GM18502 (cell line): ENCODE measurements around the gene PUS7.
"Not testable (repeated sequence)": the region's sequence is repeated elsewhere in the genome, so short reads cannot be mapped to it uniquely, and the experiment has no call there.

Experiments used
- ATAC-seq: cut with Tn5 transposase; IDR thresholded peaks from one replicate; pipeline ENCODE4 v1.9.1; 2021; ENCODE audit warnings: mild to moderate bottlenecking; ENCODE audit not compliant: unreplicated experiment, poor library complexity

PUS7 gene

GRCh38 chr7:105497016-105497415, 25.1 kb downstream of the PUS7 start:
- no peak for ATAC-seq

- ATAC-seq = no peak
These were observed 25.6 kb downstream of the PUS7 start for GRCh38 chr7:105496521-105496920.

GRCh38 chr7:105493923-105494315, 28.2 kb downstream of the PUS7 start:
- ATAC-seq = no peak

- ATAC-seq = no peak
These were observed 28.7 kb downstream of the PUS7 start for GRCh38 chr7:105493196-105493922.

- no peak for ATAC-seq
These were observed 32.7 kb downstream of the PUS7 start for GRCh38 chr7:105489409-105489808.

GRCh38 chr7:105487579-105488571, 34.2 kb downstream of the PUS7 start:
- no peak for ATAC-seq

GRCh38 chr7:105480931-105481330, 41.1 kb downstream of the PUS7 start:
- no peak for ATAC-seq

- ATAC-seq = no peak
These were observed 43.5 kb downstream of the PUS7 start for GRCh38 chr7:105478606-105479005.

- no peak for ATAC-seq
These were observed 44.2 kb downstream of the PUS7 start for GRCh38 chr7:105477908-105478307.

- ATAC-seq = no peak
These were observed 48.0 kb downstream of the PUS7 start for GRCh38 chr7:105474045-105474444.

- ATAC-seq = no peak
These were observed 48.9 kb downstream of the PUS7 start for GRCh38 chr7:105473163-105473562.

GRCh38 chr7:105470846-105471245, 51.2 kb downstream of the PUS7 start:
- ATAC-seq = no peak

- no peak for ATAC-seq
These were observed 52.0 kb downstream of the PUS7 start for GRCh38 chr7:105470090-105470489.

GRCh38 chr7:105462765-105463420, 59.2 kb downstream of the PUS7 start:
- ATAC-seq = no peak

GRCh38 chr7:105461518-105461917, 60.6 kb downstream of the PUS7 start:
- ATAC-seq = no peak

GRCh38 chr7:105457619-105458225, 64.3 kb downstream of the PUS7 start:
- no peak for ATAC-seq

- no peak for ATAC-seq
These were observed 67.2 kb downstream of the PUS7 start for GRCh38 chr7:105454921-105455320.

- ATAC-seq = no peak
These were observed 67.8 kb downstream of the PUS7 start for GRCh38 chr7:105454095-105454747.

GRCh38 chr7:105452085-105452484, 70.0 kb downstream of the PUS7 start:
- no peak for ATAC-seq

GRCh38 chr7:105450870-105451269, 71.2 kb downstream of the PUS7 start:
- ATAC-seq = not testable (repeated sequence)
